Activated naive CD4-positive, alpha-beta T cell treated with anti-CD3 and anti-CD28 coated beads, Interleukin-2, amount 10 ng/mL, durations not matched to agents 7 days and 5 days (primary cell): ENCODE results near the gene MRPL52.
A peak's percentile ranks its signal among the peaks of the same experiment; 100 is the strongest.
"Not testable (repeated sequence)": the region's sequence is repeated elsewhere in the genome, so short reads cannot be mapped to it uniquely, and the experiment has no call there.

Experiments used
- CTCF ChIA-PET: fragments of 350-600 bp; sonication (Branson Sonifier 250); formaldehyde crosslinking; loops from one replicate; lab custom pipeline; 2021; ENCODE audit warnings: antibody characterized with exemption; lab: Charles Lee
- DNase-seq: peaks from one replicate; pipeline ENCODE4 v3.0.0-alpha.2; 2020
- H3K27ac Mint-ChIP-seq: one replicate; pipeline ENCODE4 v1.8.0; 2021; ENCODE audit warnings: mild to moderate bottlenecking, moderate library complexity, mixed read lengths
- H3K27me3 Mint-ChIP-seq: one replicate; pipeline ENCODE4 v1.8.0; 2021; ENCODE audit warnings: mild to moderate bottlenecking, mixed read lengths
- H3K36me3 Mint-ChIP-seq: one replicate; pipeline ENCODE4 v1.8.0; 2021; ENCODE audit warnings: mixed read lengths
- H3K4me1 Mint-ChIP-seq: one replicate; pipeline ENCODE4 v1.8.0; 2021; ENCODE audit warnings: mixed read lengths
- H3K4me3 Mint-ChIP-seq: one replicate; pipeline ENCODE4 v1.8.0; 2021; ENCODE audit warnings: mild to moderate bottlenecking, moderate library complexity, mixed read lengths
- H3K9me3 Mint-ChIP-seq: one replicate; pipeline ENCODE4 v1.8.0; 2021; ENCODE audit warnings: mixed read lengths

MRPL52 gene

GRCh38 chr14:22847661-22848341 lies 18.1 kb downstream of the MRPL52 start:
- Mint-ChIP-seq H3K9me3 (no peaks in the 10 kb centered on the region), H3K4me1 (peaks cover 10% of the 10 kb centered on the region), H3K27ac (no peak overlapping the region), H3K36me3 (no peaks in the 10 kb centered on the region), H3K4me3 (no peak overlapping the region), H3K27me3 (peaks cover 86% of the 10 kb centered on the region)
- no peak for DNase-seq
- CTCF ChIA-PET = interaction anchor here (1.0 to 1.8 kb wide), 2 partner anchors 53 to 190 kb away, joined by 3 to 5 read pairs; no protein-coding TSS in a partner anchor

- no peak for DNase-seq
- H3K9me3 Mint-ChIP-seq = no peaks in the 10 kb centered on the region
- CTCF ChIA-PET = interaction anchor here (1.0 to 1.8 kb wide), 4 partner anchors 10 to 278 kb away, joined by 3 to 5 read pairs (median 3); no protein-coding TSS in a partner anchor
- H3K27me3 Mint-ChIP-seq = peaks cover 86% of the 10 kb centered on the region
- no peaks in the 10 kb centered on the region for H3K36me3 Mint-ChIP-seq
- no peak overlapping the region for H3K27ac Mint-ChIP-seq
- H3K4me1 Mint-ChIP-seq = peaks cover 18% of the 10 kb centered on the region
- no peak overlapping the region for H3K4me3 Mint-ChIP-seq
Measured at GRCh38 chr14:22848351-22849164, 18.9 kb downstream of the MRPL52 start.

GRCh38 chr14:22849212-22849819 lies 19.6 kb downstream of the MRPL52 start:
- Mint-ChIP-seq H3K4me1 (peaks cover 20% of the 10 kb centered on the region), H3K27ac (no peak overlapping the region), H3K9me3 (no peaks in the 10 kb centered on the region), H3K27me3 (peaks cover 80% of the 10 kb centered on the region), H3K4me3 (no peak overlapping the region), H3K36me3 (no peaks in the 10 kb centered on the region)
- DNase-seq = no peak
- CTCF ChIA-PET = interaction anchor here (0.7 to 2.2 kb wide), 5 partner anchors 11 to 279 kb away, joined by 3 to 17 read pairs (median 3); no protein-coding TSS in a partner anchor

- Mint-ChIP-seq H3K36me3 (no peaks in the 10 kb centered on the region), H3K4me3 (no peak overlapping the region), H3K4me1 (peaks cover 32% of the 10 kb centered on the region), H3K9me3 (no peaks in the 10 kb centered on the region), H3K27me3 (peaks cover 75% of the 10 kb centered on the region), H3K27ac (no peak overlapping the region)
- CTCF ChIA-PET = interaction anchor here (1.2 to 6.1 kb wide), 11 partner anchors 13 to 279 kb away, joined by 3 to 224 read pairs (median 17); partner anchors contain the start of genes ABHD4 and MRPL52
- peak; percentile 42 for DNase-seq
Measured at GRCh38 chr14:22850944-22851764, 21.5 kb downstream of the MRPL52 start.

GRCh38 chr14:22852178-22852577 lies 22.5 kb downstream of the MRPL52 start:
- H3K4me3 Mint-ChIP-seq, DNase-seq, H3K36me3 Mint-ChIP-seq, H3K27ac Mint-ChIP-seq, H3K9me3 Mint-ChIP-seq: not testable (repeated sequence)
- CTCF ChIA-PET = interaction anchor here (0.6 to 6.1 kb wide), 28 partner anchors 8 to 1103 kb away, joined by 3 to 224 read pairs (median 6); partner anchors contain the start of genes ABHD4, DAD1 and MRPL52
- H3K27me3 Mint-ChIP-seq = peaks cover 75% of the 10 kb centered on the region
- H3K4me1 Mint-ChIP-seq = peaks cover 34% of the 10 kb centered on the region

- no peak for DNase-seq
- Mint-ChIP-seq H3K36me3 (no peaks in the 10 kb centered on the region), H3K27me3 (peaks cover 77% of the 10 kb centered on the region), H3K9me3 (no peaks in the 10 kb centered on the region), H3K4me1 (peaks cover 36% of the 10 kb centered on the region), H3K27ac (no peak overlapping the region), H3K4me3 (no peak overlapping the region)
- CTCF ChIA-PET = interaction anchor here (0.6 to 6.1 kb wide), 25 partner anchors 8 to 1104 kb away, joined by 3 to 224 read pairs (median 5); partner anchors contain the start of genes DAD1 and MRPL52
Measured at GRCh38 chr14:22852599-22852939, 22.9 kb downstream of the MRPL52 start.

GRCh38 chr14:22852940-22853767 lies 23.5 kb downstream of the MRPL52 start:
- CTCF ChIA-PET = interaction anchor here (0.6 to 6.1 kb wide), 26 partner anchors 9 to 875 kb away, joined by 3 to 224 read pairs (median 4); partner anchors contain the start of genes DAD1 and MRPL52
- H3K36me3 Mint-ChIP-seq = no peaks in the 10 kb centered on the region
- H3K9me3 Mint-ChIP-seq = no peaks in the 10 kb centered on the region
- peaks cover 39% of the 10 kb centered on the region for H3K4me1 Mint-ChIP-seq
- peak; percentile 93 for DNase-seq
- peaks cover 77% of the 10 kb centered on the region for H3K27me3 Mint-ChIP-seq
- H3K4me3 Mint-ChIP-seq = peak overlapping the region; percentile 72
- H3K27ac Mint-ChIP-seq = peak overlapping the region; percentile 49

- Mint-ChIP-seq H3K4me1 (peaks cover 49% of the 10 kb centered on the region), H3K27me3 (peaks cover 77% of the 10 kb centered on the region)
- H3K27ac Mint-ChIP-seq, H3K9me3 Mint-ChIP-seq, H3K4me3 Mint-ChIP-seq, H3K36me3 Mint-ChIP-seq, DNase-seq: not testable (repeated sequence)
- CTCF ChIA-PET = interaction anchor here (0.6 to 6.1 kb wide), 16 partner anchors 8 to 733 kb away, joined by 3 to 224 read pairs (median 8); partner anchors contain the start of gene MRPL52
Measured at GRCh38 chr14:22854296-22854695, 24.6 kb downstream of the MRPL52 start.

- CTCF ChIA-PET = interaction anchor here (0.6 to 6.1 kb wide), 18 partner anchors 11 to 299 kb away, joined by 3 to 224 read pairs (median 4); no protein-coding TSS in a partner anchor
- Mint-ChIP-seq H3K36me3 (peaks cover 1% of the 10 kb centered on the region), H3K27ac (no peak overlapping the region), H3K4me1 (peaks cover 49% of the 10 kb centered on the region), H3K27me3 (peaks cover 78% of the 10 kb centered on the region), H3K9me3 (no peaks in the 10 kb centered on the region), H3K4me3 (no peak overlapping the region)
- no peak for DNase-seq
Measured at GRCh38 chr14:22854963-22855724, 25.5 kb downstream of the MRPL52 start.

GRCh38 chr14:22856428-22856827 lies 26.7 kb downstream of the MRPL52 start:
- peaks cover 44% of the 10 kb centered on the region for H3K4me1 Mint-ChIP-seq
- peaks cover 3% of the 10 kb centered on the region for H3K36me3 Mint-ChIP-seq
- no peak overlapping the region for H3K27ac Mint-ChIP-seq
- peaks cover 81% of the 10 kb centered on the region for H3K27me3 Mint-ChIP-seq
- CTCF ChIA-PET = interaction anchor here (3.3 to 6.0 kb wide), 2 partner anchors 34 to 44 kb away, joined by 18 to 51 read pairs; no protein-coding TSS in a partner anchor
- no peak overlapping the region for H3K4me3 Mint-ChIP-seq
- no peak for DNase-seq
- peaks cover 2% of the 10 kb centered on the region for H3K9me3 Mint-ChIP-seq

GRCh38 chr14:22860377-22860776 lies 30.7 kb downstream of the MRPL52 start:
- DNase-seq, H3K4me3 Mint-ChIP-seq, H3K9me3 Mint-ChIP-seq, H3K27ac Mint-ChIP-seq, H3K36me3 Mint-ChIP-seq: not testable (repeated sequence)
- CTCF ChIA-PET = interaction anchor here (0.6 to 2.8 kb wide), 6 partner anchors 12 to 234 kb away, joined by 3 to 16 read pairs (median 4); partner anchors contain the start of gene ACIN1
- Mint-ChIP-seq H3K27me3 (peaks cover 70% of the 10 kb centered on the region), H3K4me1 (peaks cover 22% of the 10 kb centered on the region)

- peaks cover 15% of the 10 kb centered on the region for H3K4me1 Mint-ChIP-seq
- DNase-seq = no peak
- no peak overlapping the region for H3K4me3 Mint-ChIP-seq
- H3K27ac Mint-ChIP-seq = no peak overlapping the region
- peaks cover 10% of the 10 kb centered on the region for H3K36me3 Mint-ChIP-seq
- H3K27me3 Mint-ChIP-seq = peaks cover 66% of the 10 kb centered on the region
- peaks cover 7% of the 10 kb centered on the region for H3K9me3 Mint-ChIP-seq
- CTCF ChIA-PET = interaction anchor here (0.6 to 2.9 kb wide), 4 partner anchors 8 to 406 kb away, joined by 3 to 14 read pairs (median 6); no protein-coding TSS in a partner anchor
Measured at GRCh38 chr14:22861651-22862050, 32.0 kb downstream of the MRPL52 start.
